GM19043 (cell line): ENCODE measurements around the gene TPSG1.

Experiments
- ATAC-seq: cut with Tn5 transposase; IDR thresholded peaks from one replicate; pipeline ENCODE4 v1.9.1; 2021; ENCODE audit warnings: low read depth; ENCODE audit not compliant: unreplicated experiment

TPSG1 gene

GRCh38 chr16:1181404-1182315 is 43.4 kb downstream of the TPSG1 start:
- no peak for ATAC-seq

GRCh38 chr16:1180549-1181403 is 44.3 kb downstream of the TPSG1 start:
- no peak for ATAC-seq

- no peak for ATAC-seq
Measured at GRCh38 chr16:1178295-1178910, 46.7 kb downstream of the TPSG1 start.

GRCh38 chr16:1177750-1178149 is 47.3 kb downstream of the TPSG1 start:
- no peak for ATAC-seq

GRCh38 chr16:1177053-1177452 is 48.0 kb downstream of the TPSG1 start:
- no peak for ATAC-seq

GRCh38 chr16:1176280-1176897 is 48.7 kb downstream of the TPSG1 start:
- no peak for ATAC-seq

- ATAC-seq = no peak
Measured at GRCh38 chr16:1175566-1176279, 49.3 kb downstream of the TPSG1 start.

- ATAC-seq = no peak
Measured at GRCh38 chr16:1174477-1175357, 50.4 kb downstream of the TPSG1 start.

GRCh38 chr16:1173788-1174451 is 51.1 kb downstream of the TPSG1 start:
- no peak for ATAC-seq

- ATAC-seq = no peak
Measured at GRCh38 chr16:1172651-1173050, 52.4 kb downstream of the TPSG1 start.

GRCh38 chr16:1171854-1172428 is 53.1 kb downstream of the TPSG1 start:
- ATAC-seq = no peak
